Caco-2 (cell line): ENCODE measurements around the gene ZXDA. TPM values are rescaled to one million over a fixed set of nuclear protein-coding genes. Genes with fewer than 3 reads are reported as not detected.

Experiments used
- BruUV-seq: library from RNA; stranded (reverse); fragments of 400-500 nt; replicated peaks from 2 replicates; lab custom pipeline; 2021; lab: Mats Ljungman, UMichigan
- CTCF ChIA-PET: fragments of 300-600 bp; sonication (Branson Sonifier 250); formaldehyde crosslinking; loops from one replicate; lab custom pipeline; 2022; ENCODE audit warnings: antibody characterized with exemption; lab: Charles Lee
- POLR2A ChIA-PET: fragments of 300-600 bp; sonication (Branson Sonifier 250); formaldehyde crosslinking; loops from one replicate; lab custom pipeline; 2022; ENCODE audit warnings: antibody characterized with exemption; lab: Charles Lee
- DNase-seq, 2 experiments: peaks; one replicate each; pipeline versions ENCODE4 v3.0.0 to v3.0.0-alpha.2; 2020 to 2022
- H3K27me3 ChIP-seq: replicated peaks from 2 replicates; pipeline ENCODE4 v1.6.0; 2011; ENCODE audit warnings: low read length; ENCODE audit not compliant: control insufficient read depth, insufficient read depth
- H3K36me3 ChIP-seq: 2 replicates; pipeline ENCODE4 v1.5.1; 2011; ENCODE audit warnings: low read length; ENCODE audit not compliant: control insufficient read depth, insufficient read depth
- H3K4me1 ChIP-seq: fragments of 250-450 bp; sonication (Bioruptor Pico); 2 replicates; pipeline ENCODE4 v1.5.1; 2020; ENCODE audit warnings: mild to moderate bottlenecking
- H3K4me3 ChIP-seq: 2 replicates; pipeline ENCODE4 v1.5.1; 2011; ENCODE audit warnings: low read depth, mild to moderate bottlenecking, control low read depth, low read length
- H3K9me3 ChIP-seq: fragments of 250-450 bp; sonication (Bioruptor Pico); 2 replicates; pipeline ENCODE4 v1.5.1; 2020; ENCODE audit warnings: mild to moderate bottlenecking, moderate library complexity
- H3K27ac Mint-ChIP-seq: one replicate; pipeline ENCODE4 v1.8.0; 2022; ENCODE audit warnings: mixed read lengths; ENCODE audit not compliant: unreplicated experiment
- H3K27me3 Mint-ChIP-seq: one replicate; pipeline ENCODE4 v1.8.0; 2022; ENCODE audit warnings: mixed read lengths; ENCODE audit not compliant: insufficient read depth, unreplicated experiment
- H3K36me3 Mint-ChIP-seq: one replicate; pipeline ENCODE4 v1.8.0; 2022; ENCODE audit warnings: mild to moderate bottlenecking, mixed read lengths; ENCODE audit not compliant: insufficient read depth, unreplicated experiment
- H3K4me1 Mint-ChIP-seq: one replicate; pipeline ENCODE4 v1.8.0; 2022; ENCODE audit warnings: low read depth, mixed read lengths; ENCODE audit not compliant: unreplicated experiment
- H3K4me3 Mint-ChIP-seq: one replicate; pipeline ENCODE4 v1.8.0; 2022; ENCODE audit warnings: mild to moderate bottlenecking, moderate library complexity, mixed read lengths; ENCODE audit not compliant: unreplicated experiment
- H3K9me3 Mint-ChIP-seq: one replicate; pipeline ENCODE4 v1.8.0; 2022; ENCODE audit warnings: mixed read lengths; ENCODE audit not compliant: unreplicated experiment
- intact Hi-C: fragments of 100-400 bp; cut with micrococcal nuclease; formaldehyde crosslinking; loops from one replicate; pipeline ENCODE4 v1.10.0; 2022; ENCODE audit not compliant: unreplicated experiment
- total RNA-seq: library from RNA; stranded (reverse); gene quantifications from 2 replicates; pipeline ENCODE4 v1.2.3, GENCODE V29; 2022
- TF ChIP-seq, protein P1 (sequence below), 2 experiments: fragments of 200-600 bp in 1 of 2; IDR thresholded peaks; 1 replicate in 1 of 2; 2 replicates in 1 of 2; pipeline versions ENCODE4 v1.5.1 to v1.8.0; 2011 to 2022; ENCODE audit warnings: antibody characterized with exemption in 1 of 2, control low read depth in 1 of 2, inconsistent platforms in 1 of 2, low read depth in 1 of 2, low read length in 1 of 2, mild to moderate bottlenecking in 1 of 2, moderate library complexity in 1 of 2; ENCODE audit not compliant: insufficient read depth in 1 of 2, severe bottlenecking in 1 of 2, unreplicated experiment in 1 of 2

The ZXDA gene
- total RNA-seq, 1 experiment from 2014 or later: 2.4 TPM

DNA sequence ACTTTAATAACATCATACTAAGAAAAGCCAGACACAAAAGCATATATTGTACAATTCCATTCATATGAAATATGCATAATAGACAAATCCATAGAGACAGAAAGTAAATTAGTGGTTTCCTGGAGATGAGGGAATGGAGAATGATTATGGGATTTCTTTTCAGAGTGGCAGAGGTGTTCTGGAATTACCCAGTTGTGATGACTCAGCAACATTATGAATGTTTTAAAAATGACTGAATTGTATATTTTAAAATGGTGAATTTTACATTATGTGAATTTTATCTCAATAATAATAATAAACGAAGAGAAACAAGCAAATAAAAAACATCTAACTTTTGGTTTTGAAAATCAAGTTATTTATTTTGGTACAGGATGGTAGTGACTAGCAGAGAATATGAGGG is 11.2 kb downstream of the ZXDA start:
- Mint-ChIP-seq H3K4me3 (no peak overlapping the region), H3K9me3 (no peaks in the 10 kb centered on the region), H3K27me3 (no peaks in the 10 kb centered on the region), H3K36me3 (no peaks in the 10 kb centered on the region), H3K4me1 (no peaks in the 10 kb centered on the region), H3K27ac (no peak overlapping the region)
- BruUV-seq: no TSS peak
- no peaks in the 10 kb centered on the region for H3K27me3 ChIP-seq
- no peaks in the 10 kb centered on the region for H3K4me1 ChIP-seq
- no peak overlapping the region for H3K4me3 ChIP-seq
- no peak for DNase-seq
- no peaks in the 10 kb centered on the region for H3K9me3 ChIP-seq
- POLR2A ChIA-PET: no interaction called here
- CTCF ChIA-PET: no interaction called here
- intact Hi-C loops: no loop called here
- TF ChIP-seq, protein P1, sequence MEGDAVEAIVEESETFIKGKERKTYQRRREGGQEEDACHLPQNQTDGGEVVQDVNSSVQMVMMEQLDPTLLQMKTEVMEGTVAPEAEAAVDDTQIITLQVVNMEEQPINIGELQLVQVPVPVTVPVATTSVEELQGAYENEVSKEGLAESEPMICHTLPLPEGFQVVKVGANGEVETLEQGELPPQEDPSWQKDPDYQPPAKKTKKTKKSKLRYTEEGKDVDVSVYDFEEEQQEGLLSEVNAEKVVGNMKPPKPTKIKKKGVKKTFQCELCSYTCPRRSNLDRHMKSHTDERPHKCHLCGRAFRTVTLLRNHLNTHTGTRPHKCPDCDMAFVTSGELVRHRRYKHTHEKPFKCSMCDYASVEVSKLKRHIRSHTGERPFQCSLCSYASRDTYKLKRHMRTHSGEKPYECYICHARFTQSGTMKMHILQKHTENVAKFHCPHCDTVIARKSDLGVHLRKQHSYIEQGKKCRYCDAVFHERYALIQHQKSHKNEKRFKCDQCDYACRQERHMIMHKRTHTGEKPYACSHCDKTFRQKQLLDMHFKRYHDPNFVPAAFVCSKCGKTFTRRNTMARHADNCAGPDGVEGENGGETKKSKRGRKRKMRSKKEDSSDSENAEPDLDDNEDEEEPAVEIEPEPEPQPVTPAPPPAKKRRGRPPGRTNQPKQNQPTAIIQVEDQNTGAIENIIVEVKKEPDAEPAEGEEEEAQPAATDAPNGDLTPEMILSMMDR (IDR thresholded peaks at IDR 0.05; ENCODE audit: insufficient read depth in 1 of 2, low read depth in 1 of 2, low read length in 1 of 2, severe bottlenecking in 1 of 2, unreplicated experiment in 1 of 2): no peak
- H3K36me3 ChIP-seq: no peaks in the 10 kb centered on the region

DNA sequence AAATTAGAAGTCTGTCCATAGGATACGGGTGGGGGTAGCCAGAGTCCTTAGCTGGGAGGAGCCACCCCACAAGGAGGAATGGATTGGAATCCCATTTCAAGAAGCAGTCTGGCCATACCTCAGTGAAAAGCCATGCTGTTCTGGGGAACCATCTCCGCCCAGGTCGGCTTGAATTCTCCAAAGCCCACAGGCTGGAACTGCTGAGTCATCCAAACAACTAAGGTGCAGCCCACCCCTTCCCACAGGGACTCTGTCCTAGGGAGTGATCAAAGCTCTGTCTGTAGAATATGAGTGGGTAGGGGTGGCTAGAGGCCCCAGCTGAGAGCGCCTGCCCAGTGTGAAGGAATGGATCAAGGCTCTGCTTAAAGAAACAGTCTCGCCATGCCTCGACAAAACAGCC is 38.8 kb downstream of the ZXDA start:
- TF ChIP-seq, protein P1 (IDR thresholded peaks at IDR 0.05; ENCODE audit: insufficient read depth in 1 of 2, low read depth in 1 of 2, low read length in 1 of 2, severe bottlenecking in 1 of 2, unreplicated experiment in 1 of 2): no peak
- H3K9me3 ChIP-seq: no peaks in the 10 kb centered on the region
- DNase-seq: no peak
- H3K4me3 Mint-ChIP-seq: no peak overlapping the region
- no peaks in the 10 kb centered on the region for H3K27me3 ChIP-seq
- H3K4me1 Mint-ChIP-seq: no peaks in the 10 kb centered on the region
- intact Hi-C loops: no loop called here
- H3K36me3 Mint-ChIP-seq: no peaks in the 10 kb centered on the region
- H3K27me3 Mint-ChIP-seq: no peaks in the 10 kb centered on the region
- H3K9me3 Mint-ChIP-seq: no peaks in the 10 kb centered on the region
- no peak overlapping the region for H3K27ac Mint-ChIP-seq
- no TSS peak for BruUV-seq
- H3K4me3 ChIP-seq: no peak overlapping the region
- CTCF ChIA-PET: no interaction called here
- no peaks in the 10 kb centered on the region for H3K36me3 ChIP-seq
- POLR2A ChIA-PET: no interaction called here
- no peaks in the 10 kb centered on the region for H3K4me1 ChIP-seq

Other genes with a start within 250 kb of the ZXDA start
- gene NLRP2B, start 230.2 kb downstream of the ZXDA start, total RNA-seq: not detected in 2 replicates